SK-N-SH treated with all-trans-retinoic acid at 6 μM for 48 hours (cell line): ENCODE data around the gene CNTNAP2.

Source experiments
- ATAC-seq: fragments of 200-7000 bp; cut with Tn5 transposase; 3 replicates; pipeline ENCODE4 v1.9.1; 2020; ENCODE audit warnings: mild to moderate bottlenecking, moderate library complexity
- ARNTL ChIP-seq: fragments of 450-650 bp; formaldehyde crosslinking; IDR thresholded peaks from 2 replicates; pipeline ENCODE4 v1.5.0; 2020; ENCODE audit warnings: low read depth, mild to moderate bottlenecking, moderate library complexity, borderline replicate concordance
- BACH2 ChIP-seq: fragments of 250-450 bp; sonication (Bioruptor Pico); IDR thresholded peaks from 2 replicates; pipeline ENCODE4 v1.9.0; 2021; ENCODE audit warnings: mild to moderate bottlenecking, borderline replicate concordance
- CREB5 ChIP-seq: fragments of 250-450 bp; sonication (Bioruptor Pico); IDR thresholded peaks from 2 replicates; pipeline ENCODE4 v1.5.1; 2020; ENCODE audit warnings: low read depth, mild to moderate bottlenecking, moderate library complexity
- CSRNP3 ChIP-seq: fragments of 250-450 bp; sonication (Bioruptor Pico); IDR thresholded peaks from 2 replicates; pipeline ENCODE4 v1.5.1; 2021; ENCODE audit warnings: mild to moderate bottlenecking, moderate library complexity
- ESRRG ChIP-seq: fragments of 250-450 bp; sonication (Bioruptor Pico); IDR thresholded peaks from 2 replicates; pipeline ENCODE4 v1.6.1; 2021; ENCODE audit warnings: mild to moderate bottlenecking
- GLIS3 ChIP-seq: fragments of 250-450 bp; sonication (Bioruptor Pico); IDR thresholded peaks from 2 replicates; pipeline ENCODE4 v1.5.0; 2020; ENCODE audit warnings: mild to moderate bottlenecking, moderate library complexity
- OSR1 ChIP-seq: fragments of 250-450 bp; sonication (Bioruptor Pico); IDR thresholded peaks from 2 replicates; pipeline ENCODE4 v1.8.0; 2022; ENCODE audit warnings: moderate library complexity, mild to moderate bottlenecking, inconsistent platforms
- PATZ1 ChIP-seq: fragments of 250-450 bp; sonication (Bioruptor Pico); IDR thresholded peaks from 2 replicates; pipeline ENCODE4 v1.8.0; 2020; ENCODE audit warnings: mild to moderate bottlenecking, moderate library complexity, borderline replicate concordance
- POU6F1 ChIP-seq: fragments of 250-450 bp; sonication (Bioruptor Pico); IDR thresholded peaks from 2 replicates; pipeline ENCODE4 v1.8.0; 2021; ENCODE audit warnings: low read depth, mild to moderate bottlenecking, moderate library complexity, borderline replicate concordance
- PPARA ChIP-seq: fragments of 250-450 bp; sonication (Bioruptor Pico); IDR thresholded peaks from 2 replicates; pipeline ENCODE4 v1.5.0; 2020; ENCODE audit warnings: mild to moderate bottlenecking, borderline replicate concordance
- RARB ChIP-seq: fragments of 250-450 bp; sonication (Bioruptor Pico); IDR thresholded peaks from 2 replicates; pipeline ENCODE4 v1.8.0; 2021; ENCODE audit warnings: mild to moderate bottlenecking, moderate library complexity
- SNAI2 ChIP-seq: fragments of 250-450 bp; sonication (Bioruptor Pico); IDR thresholded peaks from 2 replicates; pipeline ENCODE4 v1.5.0; 2020; ENCODE audit warnings: mild to moderate bottlenecking, moderate library complexity
- TCF4 ChIP-seq: fragments of 250-450 bp; sonication (Bioruptor Pico); IDR thresholded peaks from 2 replicates; pipeline ENCODE4 v1.8.0; 2021; ENCODE audit warnings: mild to moderate bottlenecking, moderate library complexity, borderline replicate concordance
- TOX ChIP-seq: fragments of 250-450 bp; sonication (Bioruptor Pico); IDR thresholded peaks from 2 replicates; pipeline ENCODE4 v1.8.0; 2021; ENCODE audit warnings: mild to moderate bottlenecking, moderate library complexity, borderline replicate concordance
- TSHZ2 ChIP-seq: fragments of 250-450 bp; sonication (Bioruptor Pico); IDR thresholded peaks from 2 replicates; pipeline ENCODE4 v1.5.0; 2020; ENCODE audit warnings: mild to moderate bottlenecking, moderate library complexity
- ZC3H10 ChIP-seq: fragments of 250-450 bp; sonication (Bioruptor Pico); IDR thresholded peaks from 2 replicates; pipeline ENCODE4 v1.5.1; 2021; ENCODE audit warnings: mild to moderate bottlenecking, moderate library complexity
- ZFP3 ChIP-seq: fragments of 250-450 bp; sonication (Bioruptor Pico); IDR thresholded peaks from 2 replicates; pipeline ENCODE4 v1.5.0; 2020; ENCODE audit warnings: mild to moderate bottlenecking, moderate library complexity
- ZNF565 ChIP-seq: fragments of 450-650 bp; formaldehyde crosslinking; conservative IDR thresholded peaks from 2 replicates; pipeline ENCODE4 v1.5.0; 2020; ENCODE audit warnings: low read depth, mild to moderate bottlenecking, moderate library complexity
- ZNF70 ChIP-seq: fragments of 450-650 bp; formaldehyde crosslinking; IDR thresholded peaks from 2 replicates; pipeline ENCODE4 v1.5.0; 2020; ENCODE audit warnings: mild to moderate bottlenecking, moderate library complexity
- ZNF8 ChIP-seq: fragments of 450-650 bp; formaldehyde crosslinking; IDR thresholded peaks from 2 replicates; pipeline ENCODE4 v1.5.0; 2020; ENCODE audit warnings: mild to moderate bottlenecking, moderate library complexity

The CNTNAP2 gene

GRCh38 chr7:148091882-148092281 lies 1975.3 kb downstream of the CNTNAP2 start:
- no peak for ATAC-seq
- TF ChIP-seq TOX (CRISPR knock-in tag) (no peak), ZFP3 (no peak), POU6F1 (CRISPR knock-in tag) (no peak), PPARA (no peak), ARNTL (no peak)

GRCh38 chr7:148093375-148094166 lies 1977.0 kb downstream of the CNTNAP2 start:
- ATAC-seq: no peak
- TF ChIP-seq CREB5 (CRISPR knock-in tag): no peak
- TF ChIP-seq CSRNP3 (CRISPR knock-in tag): no peak
- TF ChIP-seq PATZ1 (CRISPR knock-in tag): no peak
- TF ChIP-seq BACH2: no peak
- TF ChIP-seq RARB: no peak
- TF ChIP-seq SNAI2 (CRISPR knock-in tag): no peak
- no peak for TF ChIP-seq TCF4 (CRISPR knock-in tag)
- no peak for TF ChIP-seq ZC3H10 (CRISPR knock-in tag)
- no peak for TF ChIP-seq TSHZ2 (CRISPR knock-in tag)
- TF ChIP-seq GLIS3 (CRISPR knock-in tag): no peak
- no peak for TF ChIP-seq ARNTL
- TF ChIP-seq ZNF565 (CRISPR knock-in tag): no peak
- TF ChIP-seq OSR1 (CRISPR knock-in tag): no peak
- TF ChIP-seq ZNF8: no peak
- TF ChIP-seq POU6F1 (CRISPR knock-in tag): no peak
- TF ChIP-seq ESRRG (CRISPR knock-in tag): no peak
- no peak for TF ChIP-seq ZNF70
- no peak for TF ChIP-seq TOX (CRISPR knock-in tag)
- no peak for TF ChIP-seq PPARA
- TF ChIP-seq, all 23 proteins: peak for 0
